ENCODE data around the gene P4HA2.
A peak's percentile ranks its signal among the peaks of the same experiment; 100 is the strongest.

P4HA2 gene

GRCh38 chr5:132181011-132181629 is 46.5 kb downstream of the P4HA2 start:
- DNase-seq (ENCODE audit: low read depth), result no peak
- no peak overlapping the region for H3K4me3 ChIP-seq (ENCODE audit: control insufficient read depth, low read depth, low read length)
- TF ChIP-seq CTCF (conservative IDR thresholded peaks at IDR 0.05; ENCODE audit: control insufficient read depth, insufficient read depth, low read depth, low read length), result no peak

GRCh38 chr5:132180134-132180745 is 47.4 kb downstream of the P4HA2 start:
- peak; percentile 95 for TF ChIP-seq CTCF (conservative IDR thresholded peaks at IDR 0.05; ENCODE audit: control insufficient read depth, insufficient read depth, low read depth, low read length)
- H3K4me3 ChIP-seq (ENCODE audit: control insufficient read depth, low read depth, low read length), result no peak overlapping the region
- DNase-seq (ENCODE audit: low read depth), result peak; percentile 77

GRCh38 chr5:132179405-132179804 is 48.2 kb downstream of the P4HA2 start:
- H3K4me3 ChIP-seq (ENCODE audit: control insufficient read depth, low read depth, low read length), result no peak overlapping the region
- no peak for TF ChIP-seq CTCF (conservative IDR thresholded peaks at IDR 0.05; ENCODE audit: control insufficient read depth, insufficient read depth, low read depth, low read length)
- no peak for DNase-seq (ENCODE audit: low read depth)

GRCh38 chr5:132177691-132178149 is 49.9 kb downstream of the P4HA2 start:
- DNase-seq (ENCODE audit: low read depth), result no peak
- no peak for TF ChIP-seq CTCF (conservative IDR thresholded peaks at IDR 0.05; ENCODE audit: control insufficient read depth, insufficient read depth, low read depth, low read length)
- H3K4me3 ChIP-seq (ENCODE audit: control insufficient read depth, low read depth, low read length), result no peak overlapping the region

GRCh38 chr5:132176987-132177386 is 50.7 kb downstream of the P4HA2 start:
- peak; percentile 34 for TF ChIP-seq CTCF (conservative IDR thresholded peaks at IDR 0.05; ENCODE audit: control insufficient read depth, insufficient read depth, low read depth, low read length)
- H3K4me3 ChIP-seq (ENCODE audit: control insufficient read depth, low read depth, low read length), result no peak overlapping the region
- DNase-seq (ENCODE audit: low read depth), result peak; percentile 26

GRCh38 chr5:132176521-132176945 is 51.1 kb downstream of the P4HA2 start:
- no peak overlapping the region for H3K4me3 ChIP-seq (ENCODE audit: control insufficient read depth, low read depth, low read length)
- DNase-seq (ENCODE audit: low read depth), result no peak
- no peak for TF ChIP-seq CTCF (conservative IDR thresholded peaks at IDR 0.05; ENCODE audit: control insufficient read depth, insufficient read depth, low read depth, low read length)

Data from fibroblast of mammary gland (primary cell).